CD4-positive, alpha-beta T cell treated with Interleukin-6 at 100 ng/mL for 8 hours (primary cell): Measurements from ENCODE around the gene ZNF335.

Experiments
- DNase-seq: peaks from one replicate; pipeline ENCODE4 v3.0.0-alpha.2; 2020; ENCODE audit warnings: mixed read lengths, low spot score

Gene ZNF335, protein sequence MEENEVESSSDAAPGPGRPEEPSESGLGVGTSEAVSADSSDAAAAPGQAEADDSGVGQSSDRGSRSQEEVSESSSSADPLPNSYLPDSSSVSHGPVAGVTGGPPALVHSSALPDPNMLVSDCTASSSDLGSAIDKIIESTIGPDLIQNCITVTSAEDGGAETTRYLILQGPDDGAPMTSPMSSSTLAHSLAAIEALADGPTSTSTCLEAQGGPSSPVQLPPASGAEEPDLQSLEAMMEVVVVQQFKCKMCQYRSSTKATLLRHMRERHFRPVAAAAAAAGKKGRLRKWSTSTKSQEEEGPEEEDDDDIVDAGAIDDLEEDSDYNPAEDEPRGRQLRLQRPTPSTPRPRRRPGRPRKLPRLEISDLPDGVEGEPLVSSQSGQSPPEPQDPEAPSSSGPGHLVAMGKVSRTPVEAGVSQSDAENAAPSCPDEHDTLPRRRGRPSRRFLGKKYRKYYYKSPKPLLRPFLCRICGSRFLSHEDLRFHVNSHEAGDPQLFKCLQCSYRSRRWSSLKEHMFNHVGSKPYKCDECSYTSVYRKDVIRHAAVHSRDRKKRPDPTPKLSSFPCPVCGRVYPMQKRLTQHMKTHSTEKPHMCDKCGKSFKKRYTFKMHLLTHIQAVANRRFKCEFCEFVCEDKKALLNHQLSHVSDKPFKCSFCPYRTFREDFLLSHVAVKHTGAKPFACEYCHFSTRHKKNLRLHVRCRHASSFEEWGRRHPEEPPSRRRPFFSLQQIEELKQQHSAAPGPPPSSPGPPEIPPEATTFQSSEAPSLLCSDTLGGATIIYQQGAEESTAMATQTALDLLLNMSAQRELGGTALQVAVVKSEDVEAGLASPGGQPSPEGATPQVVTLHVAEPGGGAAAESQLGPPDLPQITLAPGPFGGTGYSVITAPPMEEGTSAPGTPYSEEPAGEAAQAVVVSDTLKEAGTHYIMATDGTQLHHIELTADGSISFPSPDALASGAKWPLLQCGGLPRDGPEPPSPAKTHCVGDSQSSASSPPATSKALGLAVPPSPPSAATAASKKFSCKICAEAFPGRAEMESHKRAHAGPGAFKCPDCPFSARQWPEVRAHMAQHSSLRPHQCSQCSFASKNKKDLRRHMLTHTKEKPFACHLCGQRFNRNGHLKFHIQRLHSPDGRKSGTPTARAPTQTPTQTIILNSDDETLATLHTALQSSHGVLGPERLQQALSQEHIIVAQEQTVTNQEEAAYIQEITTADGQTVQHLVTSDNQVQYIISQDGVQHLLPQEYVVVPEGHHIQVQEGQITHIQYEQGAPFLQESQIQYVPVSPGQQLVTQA (N-terminal part only)

DNA sequence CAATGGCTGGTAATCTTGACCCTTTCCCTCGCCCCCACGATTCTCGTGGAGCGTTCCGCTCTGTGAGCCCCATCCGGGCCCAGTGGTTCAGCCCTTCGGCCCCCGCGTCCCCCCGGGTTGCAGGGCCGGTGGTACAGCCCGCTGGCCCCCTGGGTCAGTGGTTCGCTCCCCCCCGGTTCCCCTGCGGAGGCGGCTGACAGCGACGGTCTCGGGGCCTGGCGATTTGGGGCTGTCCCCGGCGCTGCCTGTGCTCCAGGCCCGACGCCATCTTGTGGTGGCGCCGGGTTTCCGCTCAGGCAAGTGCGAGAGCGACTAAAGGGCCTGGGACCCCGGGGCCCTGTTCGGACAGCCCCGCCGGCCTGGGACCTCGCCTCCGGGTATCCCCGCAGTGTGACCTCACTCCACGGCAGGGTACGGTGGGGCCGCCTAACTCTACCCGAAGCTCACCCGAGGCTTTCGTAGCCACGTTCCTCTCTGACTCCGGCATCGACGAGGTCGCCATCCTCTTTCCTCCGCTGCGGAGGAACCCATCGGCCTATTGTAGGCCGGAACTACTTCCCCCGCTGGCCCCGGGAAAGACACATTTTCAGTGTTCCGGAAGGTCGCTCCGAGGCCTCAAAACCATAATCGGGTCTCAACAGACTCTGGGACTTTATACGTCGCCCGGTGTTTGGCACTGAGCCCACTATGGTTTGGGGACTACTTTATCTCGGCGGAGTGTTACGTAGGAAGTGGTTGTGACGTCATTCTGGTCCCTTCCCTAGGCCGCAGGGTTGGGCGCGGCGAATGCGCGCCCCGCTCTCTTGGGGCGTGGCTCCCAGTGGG is at the start of gene ZNF335:
Gene ZNF335 (minus strand): TSS at position 529 of the 825 bp plus-strand sequence. CDS start 793 bp downstream, outside the sequence.
- DNase-seq, result peak; percentile 94

DNA sequence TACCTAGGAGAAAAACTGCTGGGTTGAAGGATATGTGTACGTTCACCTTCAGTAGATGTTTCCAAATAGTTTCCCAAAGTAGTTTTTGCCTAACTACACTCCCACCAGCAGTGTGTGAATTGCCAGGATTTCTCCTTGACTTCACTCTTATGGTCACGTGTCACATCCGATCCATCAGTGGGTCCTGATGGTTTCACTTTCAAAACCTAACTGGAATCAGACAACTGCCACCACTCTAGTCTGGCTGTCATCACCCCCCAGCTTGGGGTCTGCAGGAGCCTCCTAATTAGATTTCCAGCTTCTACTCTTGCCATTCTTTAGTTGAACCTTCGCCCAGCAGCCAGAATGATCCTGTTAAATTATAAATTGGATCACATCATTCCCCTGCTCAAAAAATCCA is 48.6 kb upstream of the ZNF335 start:
- no peak for DNase-seq

GRCh38 chr20:46018611-46019010 is 46.6 kb upstream of the ZNF335 start:
- no peak for DNase-seq

DNA sequence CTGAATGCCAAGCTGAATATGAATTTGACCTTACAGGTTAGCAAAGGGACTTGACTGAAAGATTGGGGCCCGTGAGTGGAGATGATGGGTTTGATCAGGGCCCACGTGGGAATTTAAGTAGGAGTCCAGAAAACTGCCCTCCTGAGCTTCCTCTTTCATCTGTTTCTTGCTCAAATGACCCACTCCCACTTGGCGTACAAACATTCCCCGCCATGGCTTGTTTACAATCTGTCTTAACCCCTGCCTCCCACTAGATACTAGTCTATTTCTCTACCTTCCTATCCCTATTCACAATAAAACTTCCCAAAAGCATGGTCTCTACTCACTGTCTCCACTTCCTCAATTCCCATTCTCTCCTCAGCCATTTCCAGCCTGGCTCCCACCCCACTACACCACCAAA is 46.1 kb upstream of the ZNF335 start:
- DNase-seq, result no peak

- DNase-seq, result no peak
These were observed 45.3 kb upstream of the ZNF335 start for GRCh38 chr20:46017272-46017671.

- DNase-seq, result no peak
These were observed 42.8 kb upstream of the ZNF335 start for GRCh38 chr20:46014517-46015396.

DNA sequence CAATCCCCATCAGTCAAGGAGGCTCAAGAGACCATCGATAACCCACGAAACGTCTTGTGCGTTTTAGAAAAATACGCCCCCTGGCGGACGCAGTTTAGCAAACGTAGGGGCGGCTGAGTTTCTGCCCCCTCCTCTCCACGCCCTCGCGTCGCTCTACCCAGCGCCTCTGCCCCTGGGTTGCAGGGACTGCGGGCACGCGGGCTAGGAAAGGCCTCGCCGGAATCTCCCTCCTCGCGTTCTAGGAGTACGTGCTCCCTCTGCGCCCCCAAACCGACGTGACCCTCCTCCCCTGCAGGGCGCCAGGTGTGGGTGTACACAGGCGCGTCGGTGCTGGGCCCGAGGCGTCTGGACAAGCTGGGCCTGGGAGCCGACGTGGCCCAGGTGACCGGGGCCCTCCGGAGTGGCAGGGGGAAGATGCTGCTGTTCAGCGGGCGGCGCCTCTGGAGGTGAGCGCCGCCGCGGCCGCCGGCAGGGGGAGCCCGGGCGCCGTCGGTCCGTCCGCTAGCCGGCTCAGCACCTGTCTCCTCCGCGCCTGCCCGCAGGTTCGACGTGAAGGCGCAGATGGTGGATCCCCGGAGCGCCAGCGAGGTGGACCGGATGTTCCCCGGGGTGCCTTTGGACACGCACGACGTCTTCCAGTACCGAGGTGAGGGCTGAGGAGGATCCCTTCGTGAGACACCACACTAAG is 42.0 kb upstream of the ZNF335 start:
- peak; percentile 62 for DNase-seq

- DNase-seq, result no peak
These were observed 41.4 kb upstream of the ZNF335 start for GRCh38 chr20:46013322-46013828.

DNA sequence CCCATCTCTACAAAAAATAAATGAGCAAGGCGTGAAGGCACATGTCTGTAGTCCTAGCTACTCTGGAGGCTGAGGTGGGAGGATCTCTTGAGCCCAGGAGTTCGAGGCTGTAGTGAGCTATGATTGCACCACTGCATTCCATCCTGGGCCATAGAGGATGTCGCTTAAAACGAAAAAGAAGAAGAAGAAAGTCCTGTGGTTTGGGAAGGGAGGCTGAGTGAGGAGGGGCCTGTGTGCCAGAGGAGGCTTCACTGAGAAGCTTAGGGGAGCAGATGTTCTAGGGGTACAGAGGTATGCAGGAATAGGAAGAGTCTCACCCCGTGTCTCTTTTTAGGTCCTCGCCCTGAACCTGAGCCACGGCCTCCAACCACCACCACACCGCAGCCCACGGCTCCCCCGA is 40.9 kb upstream of the ZNF335 start:
- no peak for DNase-seq

DNA sequence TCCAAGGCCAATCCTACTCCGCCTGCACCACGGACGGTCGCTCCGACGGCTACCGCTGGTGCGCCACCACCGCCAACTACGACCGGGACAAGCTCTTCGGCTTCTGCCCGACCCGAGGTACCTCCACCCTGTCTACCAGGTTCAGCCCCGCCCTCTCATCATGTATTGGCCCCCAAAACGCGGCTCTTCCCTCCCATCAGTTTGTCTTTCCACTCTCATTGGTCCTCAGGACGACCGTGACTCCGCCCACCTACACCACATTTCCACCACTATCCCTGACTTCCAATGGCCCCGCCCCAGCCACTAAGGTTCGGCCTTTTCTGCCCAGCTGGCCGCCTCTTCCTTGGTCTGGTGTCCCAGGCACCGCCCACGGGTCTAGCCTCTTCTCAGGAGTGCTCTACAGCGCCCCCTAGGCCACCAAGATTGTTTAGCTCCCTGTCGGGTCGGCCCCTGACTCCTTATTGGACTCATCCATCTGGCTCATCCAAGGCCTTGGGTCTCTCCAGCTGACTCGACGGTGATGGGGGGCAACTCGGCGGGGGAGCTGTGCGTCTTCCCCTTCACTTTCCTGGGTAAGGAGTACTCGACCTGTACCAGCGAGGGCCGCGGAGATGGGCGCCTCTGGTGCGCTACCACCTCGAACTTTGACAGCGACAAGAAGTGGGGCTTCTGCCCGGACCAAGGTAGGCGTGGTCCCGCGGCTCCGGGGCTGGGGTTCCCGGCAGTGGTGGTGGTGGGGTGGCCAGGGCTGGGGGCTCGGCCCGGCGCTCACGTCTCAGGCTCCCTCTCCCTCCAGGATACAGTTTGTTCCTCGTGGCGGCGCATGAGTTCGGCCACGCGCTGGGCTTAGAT is 39.9 kb upstream of the ZNF335 start:
- DNase-seq, result no peak

DNA sequence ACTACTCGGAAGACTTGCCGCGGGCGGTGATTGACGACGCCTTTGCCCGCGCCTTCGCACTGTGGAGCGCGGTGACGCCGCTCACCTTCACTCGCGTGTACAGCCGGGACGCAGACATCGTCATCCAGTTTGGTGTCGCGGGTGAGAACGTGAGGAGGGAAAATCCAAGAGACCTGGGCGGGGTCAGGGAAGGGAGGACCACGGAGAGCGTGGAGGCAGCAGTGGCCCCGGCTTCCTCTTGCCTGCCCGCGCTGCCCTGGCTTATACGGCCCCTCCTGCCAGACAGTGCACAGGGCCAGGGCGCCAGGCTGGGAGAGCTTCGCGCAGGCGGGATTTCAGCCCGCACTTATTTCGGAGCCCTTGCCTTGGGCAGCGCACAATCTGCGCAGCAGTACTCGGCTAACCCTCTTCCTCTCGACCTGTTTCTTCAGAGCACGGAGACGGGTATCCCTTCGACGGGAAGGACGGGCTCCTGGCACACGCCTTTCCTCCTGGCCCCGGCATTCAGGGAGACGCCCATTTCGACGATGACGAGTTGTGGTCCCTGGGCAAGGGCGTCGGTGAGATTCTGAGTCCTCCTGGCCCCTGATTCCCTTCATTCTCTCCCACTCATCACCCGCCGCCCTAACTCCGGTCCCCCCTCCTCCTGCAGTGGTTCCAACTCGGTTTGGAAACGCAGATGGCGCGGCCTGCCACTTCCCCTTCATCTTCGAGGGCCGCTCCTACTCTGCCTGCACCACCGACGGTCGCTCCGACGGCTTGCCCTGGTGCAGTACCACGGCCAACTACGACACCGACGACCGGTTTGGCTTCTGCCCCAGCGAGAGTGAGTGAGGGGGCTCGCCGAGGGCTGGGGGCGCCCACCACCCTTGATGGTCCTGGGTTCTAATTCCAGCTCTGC is 38.7 kb upstream of the ZNF335 start:
- DNase-seq, result no peak

- DNase-seq, result no peak
These were observed 37.8 kb upstream of the ZNF335 start for GRCh38 chr20:46009816-46010215.

DNA sequence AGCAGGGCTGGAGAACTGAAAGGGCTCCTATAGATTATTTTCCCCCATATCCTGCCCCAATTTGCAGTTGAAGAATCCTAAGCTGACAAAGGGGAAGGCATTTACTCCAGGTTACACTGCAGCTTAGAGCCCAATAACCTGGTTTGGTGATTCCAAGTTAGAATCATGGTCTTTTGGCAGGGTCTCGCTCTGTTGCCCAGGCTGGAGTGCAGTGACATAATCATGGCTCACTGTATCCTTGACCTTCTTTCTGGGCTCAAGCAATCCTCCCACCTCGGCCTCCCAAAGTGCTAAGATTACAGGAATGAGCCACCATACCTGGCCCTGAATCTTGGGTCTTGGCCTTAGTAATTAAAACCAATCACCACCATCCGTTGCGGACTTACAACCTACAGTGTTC is 35.7 kb upstream of the ZNF335 start:
- no peak for DNase-seq

DNA sequence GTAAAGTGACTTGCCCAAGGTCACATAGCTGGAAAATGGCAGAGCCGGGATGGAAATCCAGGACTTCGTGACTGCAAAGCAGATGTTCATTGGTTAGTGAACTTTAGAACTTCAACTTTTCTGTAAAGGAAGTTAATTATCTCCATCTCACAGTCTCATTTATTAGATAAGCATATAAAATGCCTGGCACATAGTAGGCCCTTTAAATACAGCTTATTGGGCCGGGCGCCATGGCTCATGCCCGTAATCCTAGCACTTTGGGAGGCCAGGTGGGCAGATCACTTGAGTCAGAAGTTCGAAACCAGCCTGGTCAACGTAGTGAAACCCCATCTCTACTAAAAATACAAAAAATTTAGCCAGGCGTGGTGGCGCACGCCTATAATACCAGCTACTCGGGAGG is 35.0 kb upstream of the ZNF335 start:
- no peak for DNase-seq

GRCh38 chr20:46006022-46006705 is 34.2 kb upstream of the ZNF335 start:
- no peak for DNase-seq

- DNase-seq, result peak; percentile 58
These were observed 33.0 kb upstream of the ZNF335 start for GRCh38 chr20:46004889-46005473.
